ENCODE data around the gene SRRM3.
"Not testable (repeated sequence)": the region's sequence is repeated elsewhere in the genome, so short reads cannot be mapped to it uniquely, and the experiment has no call there.

The SRRM3 gene

DNA sequence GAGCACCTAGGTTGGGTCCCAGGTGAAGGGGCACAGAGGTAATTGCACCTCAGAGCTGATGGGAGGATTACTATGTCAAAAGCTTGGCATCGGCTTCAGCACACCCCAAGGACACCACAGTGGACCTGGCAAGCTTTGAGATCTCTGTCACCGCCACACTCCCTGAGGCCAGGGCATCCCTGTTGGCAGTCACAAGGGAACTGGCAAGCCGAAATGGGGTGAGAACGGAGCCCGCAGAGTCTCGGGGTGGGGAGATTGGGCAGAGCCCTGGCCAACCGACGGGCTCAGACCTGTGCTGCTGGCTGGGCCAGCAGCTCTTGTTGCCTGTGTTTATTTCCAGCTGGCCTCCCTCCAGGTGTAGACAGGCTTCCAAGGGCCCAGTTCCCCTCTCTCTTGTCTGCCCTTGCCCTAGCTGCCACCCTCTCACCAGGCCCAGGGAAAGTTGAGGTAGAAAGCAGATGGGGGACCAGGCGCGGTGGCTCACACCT is 103.2 kb downstream of the SRRM3 start:
- in situ Hi-C loops (cut with MboI; ENCODE audit: low sequenced_read_pairs): no loop called here

DNA sequence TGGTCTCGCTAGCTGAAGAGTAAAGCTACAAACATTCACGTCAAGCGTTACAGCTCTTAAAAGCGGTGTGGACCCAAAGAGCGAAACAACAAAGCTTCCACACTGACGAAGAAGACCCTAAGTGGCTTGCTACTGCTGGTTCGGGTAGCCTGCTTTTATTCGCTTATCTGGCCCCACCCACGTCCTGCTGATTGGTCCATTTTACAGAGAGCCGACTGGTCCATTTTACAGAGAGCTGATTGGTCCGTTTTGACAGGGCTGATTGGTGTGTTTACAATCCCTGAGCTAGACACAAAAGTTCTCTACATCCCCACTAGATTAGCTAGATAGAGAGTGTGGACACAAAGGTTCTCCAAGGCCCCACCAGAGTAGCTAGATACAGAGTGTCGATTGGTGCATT is 107.2 kb downstream of the SRRM3 start:
- in situ Hi-C loops (cut with MboI; ENCODE audit: low sequenced_read_pairs): not testable (repeated sequence)

DNA sequence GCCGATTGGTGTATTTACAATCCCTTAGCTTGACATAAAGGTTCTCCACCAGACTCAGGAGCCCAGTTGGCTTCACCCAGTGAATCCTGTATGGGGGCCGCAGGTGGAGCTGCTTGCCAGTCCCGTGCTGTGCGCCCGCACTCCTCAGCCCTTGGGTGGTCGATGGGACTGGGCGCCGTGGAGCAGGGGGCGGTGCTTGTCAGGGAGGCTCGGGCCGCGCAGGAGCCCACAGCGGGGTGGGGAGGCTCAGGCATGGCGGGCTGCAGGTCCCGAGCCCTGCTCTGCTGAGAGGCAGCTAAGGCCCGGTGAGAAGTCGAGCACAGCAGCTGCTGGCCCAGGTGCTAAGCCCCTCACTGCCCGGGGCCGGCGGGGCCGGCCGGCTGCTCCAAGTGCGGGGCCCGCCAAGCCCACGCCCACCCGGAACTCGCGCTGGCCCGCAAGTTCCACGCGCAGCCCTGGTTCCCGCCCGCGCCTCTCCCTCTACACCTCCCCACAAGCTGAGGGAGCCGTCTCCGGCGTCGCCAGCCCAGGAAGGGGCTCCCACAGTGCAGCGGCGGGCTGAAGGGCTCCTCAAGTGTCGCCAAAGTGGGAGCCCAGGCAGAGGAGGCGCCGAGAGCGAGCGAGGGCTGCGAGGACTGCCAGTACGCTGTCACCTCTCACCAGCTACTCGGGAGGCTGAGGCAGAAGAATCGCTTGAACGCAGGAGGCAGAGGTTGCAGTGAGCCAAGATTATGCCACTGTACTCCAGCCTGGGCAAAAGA is 107.8 kb downstream of the SRRM3 start:
- in situ Hi-C loops (cut with MboI; ENCODE audit: low sequenced_read_pairs): loop anchor here (10.0 kb wide), 1 partner anchor 125 kb away; no protein-coding TSS in a partner anchor

DNA sequence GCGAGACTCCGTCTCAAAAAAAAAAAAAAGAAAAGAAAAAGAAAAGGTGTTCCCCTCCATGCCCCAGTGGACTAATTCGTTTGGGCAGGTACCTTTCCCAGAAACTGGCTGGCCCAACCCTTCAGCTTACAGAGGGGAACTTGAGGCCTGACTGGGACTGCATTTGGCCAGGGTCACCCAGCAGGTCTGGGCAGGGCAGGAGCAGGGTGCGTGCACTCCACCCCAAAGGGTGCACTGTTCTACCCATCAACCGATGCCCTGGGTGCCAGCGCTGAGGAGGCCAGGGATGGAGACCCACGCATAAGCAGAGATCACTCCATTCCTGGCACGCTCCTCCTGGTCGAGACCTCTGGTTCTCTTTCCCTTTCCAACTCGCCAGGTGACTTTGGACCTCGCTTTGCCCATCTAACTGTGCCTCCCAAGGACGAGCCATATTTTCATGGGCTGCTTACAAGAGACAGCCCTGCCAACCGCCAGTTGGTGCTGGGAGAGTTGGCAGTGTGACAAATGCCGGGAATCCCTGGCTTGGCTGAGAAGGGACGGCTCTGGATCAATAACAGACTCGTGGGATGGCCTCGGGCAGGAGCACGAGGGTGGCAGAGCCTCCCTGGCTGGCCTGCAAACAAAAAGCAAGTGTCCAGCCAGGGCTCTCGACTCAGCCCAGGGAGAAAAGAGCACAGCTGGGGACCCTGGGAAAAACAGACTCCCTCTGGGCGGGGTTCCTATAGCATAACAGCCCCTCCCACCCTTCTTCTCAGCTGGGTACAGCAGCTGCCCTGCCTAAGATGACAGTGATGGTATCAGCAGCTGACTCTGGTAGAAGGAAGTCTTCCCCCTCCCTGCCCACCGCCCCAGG is 108.6 kb downstream of the SRRM3 start:
- in situ Hi-C loops (cut with MboI; ENCODE audit: low sequenced_read_pairs): loop anchor here (10.0 kb wide), 1 partner anchor 126 kb away; no protein-coding TSS in a partner anchor

DNA sequence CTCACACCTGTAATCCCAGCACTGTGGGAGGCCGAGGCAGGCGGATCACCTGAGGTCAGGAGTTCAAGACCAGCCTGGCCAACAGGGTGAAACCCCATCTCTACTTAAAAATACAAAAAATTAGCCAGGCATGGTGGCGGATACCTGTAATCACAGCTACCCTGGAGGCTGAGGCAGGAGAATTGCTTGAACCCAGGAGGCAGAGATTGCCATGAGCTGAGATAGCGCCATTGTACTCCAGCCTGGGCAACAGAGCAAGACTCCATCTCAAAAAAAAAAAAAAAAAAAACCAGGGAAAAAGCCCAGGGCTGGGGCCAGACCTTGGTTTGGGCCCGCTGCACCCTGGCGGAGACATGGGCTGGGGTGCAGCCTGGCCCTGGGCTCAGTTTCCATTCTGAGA is 110.1 kb downstream of the SRRM3 start:
- in situ Hi-C loops (cut with MboI; ENCODE audit: low sequenced_read_pairs): loop anchor here (10.0 kb wide), 1 partner anchor 127 kb away; no protein-coding TSS in a partner anchor

DNA sequence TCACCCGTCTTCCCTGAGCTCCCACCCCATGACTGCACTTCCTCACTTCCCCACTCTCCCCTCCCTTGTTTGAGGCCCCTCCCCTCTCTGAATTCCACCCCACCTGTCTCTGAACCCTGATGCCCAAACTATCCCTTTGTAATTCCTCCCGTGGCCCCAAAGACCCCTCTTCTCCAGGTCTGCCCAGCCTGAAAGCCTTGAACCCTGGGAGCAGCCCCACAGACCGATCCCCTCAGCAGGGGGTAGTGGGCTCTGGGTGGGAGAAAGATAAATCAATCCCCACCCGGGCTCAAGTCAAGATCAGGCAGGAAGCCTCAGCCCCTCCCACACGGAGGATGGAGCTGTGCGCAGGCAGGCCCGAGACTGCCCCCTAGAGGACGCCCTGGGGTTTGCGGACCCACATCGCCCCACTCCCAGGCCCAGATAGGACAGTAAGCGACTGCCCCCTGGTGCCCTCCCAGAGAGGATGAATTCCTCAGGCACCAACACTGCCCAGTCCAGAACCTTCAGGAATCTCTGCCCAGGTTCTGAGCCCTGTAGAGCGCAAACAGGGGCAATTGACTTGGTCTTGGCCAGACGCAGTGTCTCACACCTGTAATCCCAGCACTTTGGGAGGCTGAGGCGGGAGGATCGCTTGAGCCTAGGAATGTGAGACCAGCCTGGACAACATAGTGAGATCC is 112.5 kb downstream of the SRRM3 start:
- in situ Hi-C loops (cut with MboI; ENCODE audit: low sequenced_read_pairs): loop anchor here (10.0 kb wide), 1 partner anchor 129 kb away; no protein-coding TSS in a partner anchor

DNA sequence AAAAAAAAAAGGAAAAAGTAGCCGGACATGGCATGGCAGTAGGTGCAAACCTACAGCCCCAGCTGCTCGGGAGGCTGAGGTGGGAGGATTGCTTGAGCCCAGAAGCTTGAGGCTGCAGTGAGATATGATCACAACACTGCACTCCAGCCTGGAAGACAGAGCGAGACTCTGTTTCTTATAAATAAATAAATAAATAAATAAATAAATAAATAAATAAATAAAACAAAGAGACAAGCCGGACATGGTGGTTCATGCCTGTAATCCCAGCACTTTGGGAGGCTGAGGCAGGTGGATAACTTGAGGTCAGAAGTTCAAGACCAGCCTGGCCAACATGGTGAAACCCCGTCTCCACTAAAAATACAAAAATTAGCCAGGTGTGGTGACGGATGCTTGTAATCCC is 113.0 kb downstream of the SRRM3 start:
- in situ Hi-C loops (cut with MboI; ENCODE audit: low sequenced_read_pairs): loop anchor here (10.0 kb wide), 1 partner anchor 130 kb away; no protein-coding TSS in a partner anchor

DNA sequence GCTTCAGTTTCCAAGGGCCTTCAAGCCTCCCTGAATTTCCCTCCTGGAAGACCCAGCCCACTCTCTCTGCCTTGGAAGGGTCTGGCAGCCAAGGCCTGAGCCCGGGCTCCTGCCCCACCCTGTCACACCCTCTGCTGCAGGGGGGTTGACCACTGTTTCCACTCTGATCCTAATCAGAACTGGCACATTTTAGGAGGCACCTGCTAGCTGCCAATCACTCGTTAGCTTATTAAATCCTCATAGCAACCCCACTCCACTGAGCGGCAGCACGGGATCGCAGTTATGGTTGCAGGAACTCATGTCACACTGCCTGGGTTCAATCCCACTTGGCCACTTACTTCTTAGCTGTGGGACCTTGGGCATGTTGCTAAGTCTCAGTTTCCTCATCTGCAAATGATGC is 113.7 kb downstream of the SRRM3 start:
- in situ Hi-C loops (cut with MboI; ENCODE audit: low sequenced_read_pairs): loop anchor here (10.0 kb wide), 1 partner anchor 131 kb away; no protein-coding TSS in a partner anchor

DNA sequence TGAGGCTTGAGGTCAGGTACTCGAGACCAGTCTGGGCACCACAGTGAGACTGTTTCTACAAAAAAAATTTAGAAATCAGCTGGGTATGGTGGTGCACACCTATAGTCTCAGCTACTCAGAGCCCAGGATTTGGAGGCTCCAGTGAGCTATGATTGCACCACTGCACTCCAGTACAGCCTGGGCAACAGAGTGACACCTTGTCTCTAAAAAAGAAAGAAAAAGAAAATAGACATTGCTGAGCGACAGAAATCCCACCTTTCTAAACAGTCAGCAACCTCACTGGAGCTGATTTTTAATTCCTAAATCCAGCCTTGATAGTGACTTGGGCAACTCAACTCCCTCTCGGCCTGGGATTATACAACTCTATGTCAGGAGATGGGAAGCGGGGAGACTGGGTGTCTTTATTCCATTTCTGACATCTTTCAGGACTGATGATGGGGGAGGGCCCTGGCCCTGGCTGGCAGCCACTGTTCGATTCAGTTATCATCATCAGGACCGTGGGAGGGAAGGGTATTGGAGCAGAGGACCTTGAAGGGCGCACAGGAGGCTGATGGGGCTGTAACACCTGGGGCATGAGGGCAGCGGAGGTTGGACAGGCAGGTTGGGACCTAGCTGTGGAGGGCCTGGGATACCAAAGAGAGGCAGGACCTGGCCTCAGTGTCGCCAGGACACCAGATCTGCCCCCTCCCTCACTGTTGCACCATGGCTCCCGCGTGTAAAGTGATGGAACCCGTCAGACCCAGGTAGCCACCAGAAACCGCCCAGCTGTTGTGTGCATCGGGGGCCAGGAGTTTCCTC is 115.5 kb downstream of the SRRM3 start:
- in situ Hi-C loops (cut with MboI; ENCODE audit: low sequenced_read_pairs): loop anchor here (10.0 kb wide), 1 partner anchor 132 kb away; no protein-coding TSS in a partner anchor

DNA sequence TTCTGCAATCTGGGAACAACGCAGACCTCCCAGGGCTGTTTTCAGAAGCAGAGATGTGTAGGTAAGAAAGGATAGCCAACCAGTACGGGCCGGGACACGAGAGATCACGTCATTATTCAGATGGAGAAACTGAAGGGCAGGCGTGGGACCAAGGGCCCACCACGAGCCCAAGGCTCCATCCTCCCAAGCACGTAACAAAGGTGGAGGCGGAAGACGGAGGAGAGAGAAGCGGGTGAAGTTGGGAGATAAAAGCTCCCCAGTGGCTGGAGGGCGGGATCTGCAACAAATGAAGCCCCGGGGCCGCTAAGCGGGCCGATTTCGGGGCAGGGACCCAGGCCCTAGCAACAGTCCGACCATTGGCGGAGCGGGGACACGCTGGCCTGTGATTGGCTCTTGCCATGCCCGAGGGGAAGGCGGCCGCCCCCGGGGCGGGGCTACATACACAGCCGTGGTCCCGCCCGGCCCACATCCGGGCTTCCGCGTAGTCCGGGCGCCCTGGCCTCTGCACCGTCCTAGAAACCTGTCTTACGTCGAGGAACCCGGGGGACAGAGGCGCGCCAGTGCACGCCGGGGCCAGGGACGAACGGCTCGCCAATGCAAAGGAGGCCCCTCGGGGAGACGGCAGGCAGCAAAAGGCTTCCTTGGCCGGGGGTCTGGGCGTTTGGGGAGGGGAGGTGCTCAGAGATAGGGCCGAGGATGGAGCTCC is 116.2 kb downstream of the SRRM3 start:
- in situ Hi-C loops (cut with MboI; ENCODE audit: low sequenced_read_pairs): loop anchor here (10.0 kb wide), 1 partner anchor 133 kb away; no protein-coding TSS in a partner anchor

DNA sequence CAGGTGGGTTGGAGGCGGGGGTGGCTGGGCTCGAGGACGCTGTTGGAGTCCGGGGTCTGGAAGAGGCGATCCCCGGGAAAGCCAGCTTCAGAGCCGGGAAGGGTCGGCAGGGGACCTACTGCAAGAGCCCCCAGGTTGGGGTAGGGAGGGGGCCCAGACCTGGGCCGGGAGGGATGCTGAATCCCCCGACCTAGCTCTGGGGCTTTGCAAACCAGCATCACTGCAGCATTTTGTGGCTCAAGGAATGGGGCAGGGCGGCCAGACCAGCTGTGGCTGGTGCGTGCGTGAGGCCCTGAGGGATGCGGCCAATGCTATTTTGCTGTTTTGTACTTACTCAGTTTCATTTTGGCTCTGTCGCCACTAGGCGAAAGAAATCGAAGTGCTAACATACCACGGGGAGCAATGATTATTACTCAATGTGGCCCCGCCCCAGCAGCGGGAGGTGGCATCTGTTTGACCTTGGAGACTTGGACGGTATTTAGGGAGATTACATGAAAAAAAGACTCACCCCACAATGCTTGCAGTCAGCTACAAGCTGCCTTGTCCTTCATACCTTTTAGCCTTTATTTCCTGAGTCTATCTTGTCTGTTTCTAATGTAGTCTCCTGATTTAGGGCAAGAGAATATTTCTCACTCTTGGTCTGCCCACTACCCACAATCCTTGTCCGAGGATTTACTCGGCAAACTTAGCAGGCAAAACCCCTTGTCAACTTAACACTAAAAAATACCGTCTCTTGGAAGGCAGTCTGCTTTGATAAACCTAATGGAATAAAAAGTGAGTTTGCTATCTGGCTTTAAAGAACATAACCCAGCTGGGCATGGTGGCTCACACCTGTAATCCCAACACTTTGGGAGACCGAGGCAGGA is 117.0 kb downstream of the SRRM3 start:
- in situ Hi-C loops (cut with MboI; ENCODE audit: low sequenced_read_pairs): loop anchor here (10.0 kb wide), 1 partner anchor 134 kb away; no protein-coding TSS in a partner anchor

DNA sequence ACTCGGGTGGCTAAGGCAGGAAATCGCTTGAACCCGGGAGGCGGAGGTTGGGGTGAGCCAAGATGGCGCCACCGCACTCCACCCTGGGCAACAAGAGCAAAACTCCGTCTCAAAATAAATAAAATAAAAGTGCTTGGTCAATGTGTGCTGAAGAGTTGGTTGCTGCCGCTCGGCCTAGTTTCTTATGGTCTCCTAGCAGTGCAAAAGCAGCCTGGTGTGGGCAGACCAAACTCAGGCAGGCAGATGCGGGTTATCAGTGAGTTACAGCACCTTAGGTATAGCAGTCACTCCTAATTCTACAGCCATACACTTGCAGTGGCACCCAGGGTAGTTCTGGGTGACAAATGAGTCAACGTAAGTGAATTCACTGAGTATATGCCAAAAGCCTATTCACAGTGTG is 123.4 kb downstream of the SRRM3 start:
- in situ Hi-C loops (cut with MboI; ENCODE audit: low sequenced_read_pairs): no loop called here

DNA sequence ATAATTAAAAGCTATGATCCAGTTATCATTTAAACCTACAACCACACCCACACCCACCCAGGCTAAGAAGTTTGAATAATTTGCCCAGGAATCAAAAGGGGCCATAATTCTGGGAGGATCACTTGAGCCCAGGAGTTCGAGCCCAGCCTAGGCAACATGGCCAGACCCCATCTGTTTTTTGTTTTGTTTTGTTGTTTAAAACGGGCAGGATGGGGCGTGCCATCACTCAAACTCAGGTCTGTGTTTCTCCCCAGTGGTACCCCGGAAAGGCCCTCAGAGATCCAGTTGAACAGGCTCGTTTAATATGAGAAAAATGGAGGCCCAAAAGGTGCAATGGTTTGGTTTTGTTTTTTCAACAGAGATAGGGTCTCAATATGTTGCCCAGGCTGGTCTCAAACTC is 124.1 kb downstream of the SRRM3 start:
- in situ Hi-C loops (cut with MboI; ENCODE audit: low sequenced_read_pairs): no loop called here

DNA sequence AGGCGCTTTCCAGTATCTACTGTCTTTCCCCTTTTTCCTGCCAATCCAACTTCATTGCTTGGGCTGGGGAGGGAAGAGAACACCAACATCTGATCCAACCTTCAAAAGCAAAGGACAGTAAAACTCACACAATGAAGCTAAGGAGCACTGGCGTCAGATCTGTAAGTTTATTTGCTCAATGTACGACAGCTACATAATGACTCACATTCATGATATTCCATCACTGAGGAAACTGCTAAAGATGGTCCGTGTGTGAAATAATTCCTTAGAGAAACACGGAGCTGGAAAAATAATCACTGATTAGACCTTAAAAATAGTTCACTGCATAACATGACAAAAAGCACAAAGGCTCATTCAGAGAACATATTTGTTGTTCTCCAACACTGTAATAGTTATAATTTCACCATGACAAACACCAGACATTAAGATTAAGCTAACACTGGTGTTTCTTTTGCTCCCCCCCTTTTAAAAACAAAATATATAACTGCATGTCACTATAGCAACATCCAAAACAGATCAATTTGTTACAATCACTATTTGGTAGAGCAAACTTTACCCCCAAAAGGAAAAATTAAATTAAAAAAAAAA is 125.0 kb downstream of the SRRM3 start:
- in situ Hi-C loops (cut with MboI; ENCODE audit: low sequenced_read_pairs): no loop called here

DNA sequence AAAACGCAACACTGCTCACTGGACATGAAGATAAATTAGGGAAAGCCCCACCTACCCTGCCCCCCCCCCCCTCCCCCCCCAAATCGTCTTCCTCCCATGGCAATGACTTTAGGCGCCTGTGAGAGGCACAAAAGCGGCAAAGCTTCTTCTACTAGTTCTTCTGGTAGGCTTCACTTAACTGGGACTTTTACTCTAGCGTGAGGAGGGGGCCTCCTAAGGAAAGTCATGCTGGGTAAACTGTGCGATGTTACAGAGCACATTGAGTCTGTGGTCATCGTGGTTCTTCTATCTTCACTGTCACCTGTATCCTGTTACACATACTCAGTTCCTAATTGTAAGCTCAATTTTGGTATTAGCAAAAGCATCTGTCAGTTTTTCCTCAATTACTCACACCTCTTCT is 125.9 kb downstream of the SRRM3 start:
- in situ Hi-C loops (cut with MboI; ENCODE audit: low sequenced_read_pairs): no loop called here

DNA sequence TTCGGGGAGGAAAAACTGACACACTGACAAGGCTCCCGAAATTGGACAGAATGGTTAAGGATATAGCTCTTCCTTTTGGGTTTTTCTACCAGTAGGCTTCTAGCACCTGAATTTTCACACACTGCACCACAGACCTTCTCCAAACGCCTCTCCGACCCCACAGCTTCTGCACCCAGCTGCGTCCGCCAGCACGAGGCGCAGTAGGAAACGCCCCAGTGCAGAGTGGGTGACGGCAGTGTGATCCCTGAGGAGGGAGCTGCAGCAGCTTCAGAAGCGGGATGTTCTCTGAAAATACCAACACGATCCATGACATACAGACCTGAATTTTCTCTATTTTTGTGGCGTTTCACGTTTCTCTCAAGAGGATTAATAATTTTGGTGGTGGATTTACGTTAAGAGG is 126.7 kb downstream of the SRRM3 start:
- in situ Hi-C loops (cut with MboI; ENCODE audit: low sequenced_read_pairs): no loop called here

DNA sequence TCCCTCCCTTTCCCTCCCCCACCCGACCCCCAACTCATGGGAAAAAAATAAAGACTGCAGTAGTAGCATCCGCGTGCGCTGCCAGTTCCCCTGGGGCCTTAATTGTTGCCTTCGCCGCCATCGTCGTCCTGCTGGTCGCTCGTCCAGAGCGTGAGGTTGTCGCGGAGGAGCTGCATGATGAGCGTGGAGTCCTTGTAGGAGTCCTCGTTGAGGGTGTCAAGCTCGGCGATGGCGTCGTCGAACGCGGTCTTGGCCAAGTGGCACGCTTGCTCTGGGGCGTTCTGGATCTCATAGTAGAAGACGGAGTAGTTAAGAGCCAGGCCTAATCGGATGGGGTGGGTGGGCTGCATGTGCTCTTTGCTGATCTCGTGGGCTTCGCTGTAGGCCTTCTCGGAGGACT is 127.8 kb downstream of the SRRM3 start:
- in situ Hi-C loops (cut with MboI; ENCODE audit: low sequenced_read_pairs): no loop called here

DNA sequence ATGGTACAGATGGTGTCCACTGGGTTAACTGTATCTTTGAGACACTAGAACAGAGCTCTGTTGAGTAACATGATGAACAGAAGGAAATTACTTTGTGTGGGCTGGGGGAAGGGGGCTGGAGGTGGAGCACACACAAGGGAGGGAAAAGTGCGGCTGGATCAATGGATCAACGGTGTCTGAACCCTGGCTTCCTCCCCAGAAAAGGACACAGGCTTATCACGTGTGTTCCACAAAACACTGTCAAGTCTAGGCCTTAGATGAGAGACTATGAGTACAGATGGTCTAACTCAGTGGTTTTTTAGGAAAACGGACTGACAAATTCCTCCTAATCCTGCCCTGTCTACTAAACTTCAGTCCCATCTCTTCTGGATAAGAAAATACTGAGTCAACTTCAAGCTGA is 128.6 kb downstream of the SRRM3 start:
- in situ Hi-C loops (cut with MboI; ENCODE audit: low sequenced_read_pairs): no loop called here
